Stomach (tissue), 4 donors: Measurements from ENCODE around the gene TXNDC17.

Experiments
- CTCF ChIP-seq, 7 experiments: fragments of 450-650 bp in 4 of 7; fragments of 200-600 bp in 3 of 7; sonication (generic) in 3 of 7; IDR thresholded peaks; one replicate each; pipeline ENCODE4 v1.5.1; 2016 to 2019; ENCODE audit warnings: antibody characterized with exemption in 7 of 7, control low read depth in 2 of 7, mild to moderate bottlenecking in 1 of 7
- EP300 ChIP-seq: sonication (generic); formaldehyde crosslinking; IDR thresholded peaks from one replicate; pipeline ENCODE4 v1.6.1; 2017; ENCODE audit warnings: antibody characterized with exemption
- POLR2AphosphoS5 ChIP-seq, 3 donors: sonication (generic); formaldehyde crosslinking; IDR thresholded peaks; one replicate each; pipeline ENCODE4 v1.6.1; 2016; ENCODE audit warnings: antibody characterized with exemption in 3 of 3

- TF ChIP-seq CTCF (IDR thresholded peaks at IDR 0.05): no peak
- TF ChIP-seq EP300: no peak
- no peak for TF ChIP-seq POLR2AphosphoS5 (IDR thresholded peaks at IDR 0.05)
Measured at GRCh38 chr17:6602141-6602540, 38.7 kb upstream of the TXNDC17 start.
